Coronary artery (tissue), 2 donors: ENCODE measurements around the gene CLASP2.

ENCODE experiments used
- DNase-seq: peaks from one replicate; pipeline ENCODE4 v3.0.0-alpha.2; 2017; ENCODE audit warnings: low spot score
- H3K27ac ChIP-seq, 2 donors: fragments of 200-600 bp; sonication (generic); one replicate each; pipeline ENCODE4 v1.5.1; 2016 to 2019
- H3K4me3 ChIP-seq: fragments of 200-600 bp; sonication (generic); 2 replicates; pipeline ENCODE4 v1.5.1; 2016; ENCODE audit warnings: mild to moderate bottlenecking, moderate library complexity
- TF ChIP-seq, protein P1 (sequence below): fragments of 200-600 bp; sonication (generic); IDR thresholded peaks from one replicate; pipeline ENCODE4 v1.5.1; 2019; ENCODE audit warnings: antibody characterized with exemption

CLASP2 gene

DNA sequence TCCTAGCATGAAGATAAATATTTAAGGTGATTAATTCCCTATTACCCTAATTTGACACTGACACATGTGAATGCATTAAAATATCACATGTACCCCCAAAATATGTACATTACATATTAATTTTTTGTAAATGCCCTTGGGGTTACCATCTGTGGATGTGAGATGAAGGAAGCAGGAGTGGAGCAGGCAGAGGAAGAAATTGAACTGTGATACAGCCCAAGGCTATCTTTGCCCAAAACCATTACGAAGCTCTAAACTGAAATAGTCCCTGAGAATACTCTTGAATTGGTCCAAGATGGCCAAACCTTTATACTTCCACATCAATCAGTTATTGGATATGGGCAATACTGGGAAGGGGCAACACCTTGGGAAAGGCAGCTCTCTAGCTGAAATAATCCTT, 105.0 kb downstream of the CLASP2 start:
- TF ChIP-seq, protein P1, sequence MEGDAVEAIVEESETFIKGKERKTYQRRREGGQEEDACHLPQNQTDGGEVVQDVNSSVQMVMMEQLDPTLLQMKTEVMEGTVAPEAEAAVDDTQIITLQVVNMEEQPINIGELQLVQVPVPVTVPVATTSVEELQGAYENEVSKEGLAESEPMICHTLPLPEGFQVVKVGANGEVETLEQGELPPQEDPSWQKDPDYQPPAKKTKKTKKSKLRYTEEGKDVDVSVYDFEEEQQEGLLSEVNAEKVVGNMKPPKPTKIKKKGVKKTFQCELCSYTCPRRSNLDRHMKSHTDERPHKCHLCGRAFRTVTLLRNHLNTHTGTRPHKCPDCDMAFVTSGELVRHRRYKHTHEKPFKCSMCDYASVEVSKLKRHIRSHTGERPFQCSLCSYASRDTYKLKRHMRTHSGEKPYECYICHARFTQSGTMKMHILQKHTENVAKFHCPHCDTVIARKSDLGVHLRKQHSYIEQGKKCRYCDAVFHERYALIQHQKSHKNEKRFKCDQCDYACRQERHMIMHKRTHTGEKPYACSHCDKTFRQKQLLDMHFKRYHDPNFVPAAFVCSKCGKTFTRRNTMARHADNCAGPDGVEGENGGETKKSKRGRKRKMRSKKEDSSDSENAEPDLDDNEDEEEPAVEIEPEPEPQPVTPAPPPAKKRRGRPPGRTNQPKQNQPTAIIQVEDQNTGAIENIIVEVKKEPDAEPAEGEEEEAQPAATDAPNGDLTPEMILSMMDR = no peak
- no peak overlapping the region for H3K27ac ChIP-seq
- DNase-seq = no peak
- no peak overlapping the region for H3K4me3 ChIP-seq

DNA sequence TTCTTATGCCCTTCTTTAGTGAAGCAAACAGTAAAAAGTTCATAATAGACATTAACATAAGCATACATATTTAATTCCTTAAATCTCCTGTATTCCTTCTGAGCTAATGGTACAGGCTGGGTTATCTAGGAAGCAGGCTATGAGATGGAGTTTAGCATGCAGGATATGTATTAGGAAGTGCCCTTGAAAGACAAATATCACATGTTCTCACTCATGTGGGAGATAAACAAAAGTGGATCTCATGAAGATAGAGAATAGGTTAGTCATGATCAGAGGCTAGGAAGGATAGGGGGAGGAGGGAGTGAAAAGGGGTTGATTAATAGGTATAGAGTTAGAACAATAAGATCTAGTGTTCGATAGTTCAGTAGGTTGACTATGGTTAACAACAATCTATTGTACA, 105.4 kb downstream of the CLASP2 start:
- TF ChIP-seq, protein P1 = no peak
- Histone ChIP-seq H3K27ac (no peak overlapping the region), H3K4me3 (no peak overlapping the region)
- DNase-seq = no peak

GRCh38 chr3:33602829-33603228, 115.2 kb downstream of the CLASP2 start:
- Histone ChIP-seq H3K27ac (no peak overlapping the region), H3K4me3 (no peak overlapping the region)
- TF ChIP-seq, protein P1 = no peak
- DNase-seq = no peak

DNA sequence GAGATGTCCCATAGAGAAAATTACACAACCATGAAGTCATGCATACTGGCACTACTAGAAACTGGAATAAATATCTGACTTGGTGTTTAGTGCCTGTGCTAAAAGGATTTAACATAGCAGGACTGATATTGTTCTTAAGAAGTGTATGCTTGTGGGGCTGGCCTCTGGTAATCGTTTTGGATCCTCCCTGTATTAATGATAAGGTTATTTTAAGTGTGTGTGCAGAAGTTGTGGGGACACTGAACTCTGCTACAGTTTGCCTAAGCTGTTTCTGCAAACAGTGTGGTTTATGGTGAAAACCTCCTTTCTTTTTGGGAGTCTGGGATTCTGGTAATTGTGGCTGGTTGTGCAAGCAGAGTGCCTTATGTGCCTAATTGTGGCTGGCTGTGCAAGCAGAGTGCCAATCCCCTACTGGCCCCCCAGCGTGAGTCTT, 120.8 kb downstream of the CLASP2 start:
- TF ChIP-seq, protein P1 = no peak
- no peak for DNase-seq

DNA sequence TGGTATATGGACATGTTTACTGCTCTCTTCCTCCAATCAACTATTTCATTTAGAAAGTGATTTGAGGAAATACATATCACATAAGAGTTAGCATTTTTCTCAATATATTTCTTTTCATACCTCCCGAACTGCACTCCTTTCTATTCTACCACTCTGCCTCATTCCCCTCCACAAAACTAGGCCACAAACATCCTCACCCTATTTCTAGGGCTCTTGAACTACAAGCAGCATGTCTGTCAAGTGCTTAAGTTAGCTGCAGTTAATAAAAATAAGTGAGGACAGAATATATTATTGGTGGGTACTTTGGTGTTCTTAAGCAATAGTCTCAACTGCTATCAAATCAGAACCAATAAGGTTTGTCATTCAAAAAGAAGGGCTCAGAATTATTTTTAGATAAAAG, 125.1 kb downstream of the CLASP2 start:
- TF ChIP-seq, protein P1 = no peak
- DNase-seq = no peak
- no peak overlapping the region for H3K4me3 ChIP-seq
- no peak overlapping the region for H3K27ac ChIP-seq

More for the DNA sequence above, 120.8 kb downstream of the CLASP2 start:
- H3K4me3 ChIP-seq = no peak overlapping the region
- H3K27ac ChIP-seq = no peak overlapping the region

GRCh38 chr3:33590541-33590940, 127.5 kb downstream of the CLASP2 start:
- TF ChIP-seq, protein P1 = no peak
- Histone ChIP-seq H3K27ac (no peak overlapping the region), H3K4me3 (no peak overlapping the region)
- DNase-seq = no peak

- TF ChIP-seq, protein P1 = no peak
- DNase-seq = no peak
- H3K27ac ChIP-seq = no peak overlapping the region
- H3K4me3 ChIP-seq = no peak overlapping the region
Measured at GRCh38 chr3:33586402-33586801, 131.7 kb downstream of the CLASP2 start.
